GM10847 (cell line): ENCODE data around the gene PTPRG.

Experiments used
- POLR2A ChIP-seq: IDR thresholded peaks from 2 replicates; pipeline ENCODE4 v1.6.1; 2011; ENCODE audit not compliant: insufficient read length; ENCODE audit errors: extremely low read depth

PTPRG gene

DNA sequence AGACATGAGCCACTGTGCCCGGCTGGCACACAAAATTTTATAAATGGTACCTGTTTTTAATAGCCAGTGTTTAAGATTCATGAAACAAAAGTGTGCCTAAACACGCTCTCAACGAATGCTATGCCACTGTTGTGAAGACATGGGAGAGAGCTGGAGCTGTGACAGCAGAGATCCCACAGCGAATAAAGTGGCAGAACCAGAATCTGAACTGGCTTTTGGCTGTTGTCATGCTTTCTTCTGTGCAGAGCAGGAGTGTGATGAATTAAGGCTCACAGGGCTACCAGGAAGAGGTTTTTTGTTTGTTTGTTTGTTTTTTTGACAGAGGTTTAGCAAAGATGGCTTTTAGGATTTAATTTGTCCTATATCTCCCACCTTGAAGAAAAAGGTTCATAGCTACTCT lies 14.5 kb downstream of the PTPRG start:
- no peak for TF ChIP-seq POLR2A

DNA sequence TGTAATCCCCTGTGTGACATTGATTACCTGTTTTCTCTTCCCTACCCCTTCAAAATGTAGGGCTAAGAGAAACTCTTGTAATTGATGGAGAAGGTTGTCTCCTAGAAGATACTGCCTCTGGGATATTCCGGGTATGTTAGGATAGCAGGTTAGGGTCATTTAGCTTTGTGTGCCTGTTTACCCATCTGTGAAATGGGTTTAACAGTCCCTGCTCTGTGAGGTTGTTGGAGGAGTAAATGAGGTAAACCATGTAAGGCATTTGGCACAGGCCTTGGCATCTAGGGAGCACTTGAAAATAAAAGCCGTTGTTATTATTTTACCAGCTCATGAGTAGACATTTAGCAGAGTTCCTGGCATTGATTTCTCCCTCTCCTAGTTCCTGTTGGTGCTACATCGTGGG lies 16.4 kb downstream of the PTPRG start:
- TF ChIP-seq POLR2A: no peak

DNA sequence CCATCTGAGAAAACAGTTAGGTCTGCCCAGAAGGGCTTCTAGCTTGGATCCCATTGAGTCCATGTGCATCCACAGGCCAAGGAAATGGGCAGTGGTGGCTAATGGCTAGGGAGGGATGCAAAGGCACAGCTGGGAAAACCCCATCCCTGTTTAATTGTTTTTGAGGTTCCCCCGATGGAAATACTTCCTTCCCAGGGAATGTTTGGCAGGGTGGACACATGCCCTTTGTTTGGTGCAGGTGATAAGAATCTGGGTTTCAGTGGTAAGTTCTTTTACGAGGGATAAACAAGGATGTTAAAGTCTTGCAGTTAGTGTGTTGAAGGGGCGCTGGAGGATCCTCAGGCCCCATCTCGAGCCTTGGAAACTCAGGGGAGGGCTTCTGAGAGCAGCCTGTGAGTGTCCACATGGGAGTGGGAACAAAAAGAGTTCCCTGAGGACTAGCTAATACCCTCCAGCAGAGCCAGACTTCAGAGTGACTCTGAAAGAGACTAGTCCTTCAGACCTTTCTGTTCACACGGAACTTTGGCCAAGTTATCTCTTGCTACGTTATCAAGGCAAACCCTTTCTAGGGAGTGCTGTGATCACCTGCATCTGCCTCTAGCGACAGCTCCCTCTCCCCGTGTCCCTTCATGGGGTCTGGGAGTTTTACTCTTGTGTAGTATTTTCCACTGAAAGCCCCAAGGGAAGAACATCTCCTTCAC lies 17.4 kb downstream of the PTPRG start:
- no peak for TF ChIP-seq POLR2A

DNA sequence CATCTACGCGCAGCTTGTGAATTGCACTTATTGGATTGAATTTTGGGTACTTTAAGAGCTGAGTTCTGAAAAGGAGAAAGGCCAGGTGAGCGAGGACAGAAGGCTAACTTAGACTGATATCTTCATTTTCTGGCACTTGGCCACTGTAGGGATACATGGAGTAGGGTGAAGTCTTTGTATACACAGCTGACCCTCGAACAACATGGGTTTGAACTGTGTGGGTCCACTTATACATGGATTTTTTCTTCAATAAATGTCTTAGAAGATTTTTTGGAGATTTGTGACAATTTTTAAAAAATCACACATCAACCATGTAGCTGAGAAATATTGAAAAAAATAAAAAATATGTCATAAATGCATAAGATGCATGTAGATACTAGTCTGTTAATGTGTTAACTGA lies 18.3 kb downstream of the PTPRG start:
- no peak for TF ChIP-seq POLR2A

DNA sequence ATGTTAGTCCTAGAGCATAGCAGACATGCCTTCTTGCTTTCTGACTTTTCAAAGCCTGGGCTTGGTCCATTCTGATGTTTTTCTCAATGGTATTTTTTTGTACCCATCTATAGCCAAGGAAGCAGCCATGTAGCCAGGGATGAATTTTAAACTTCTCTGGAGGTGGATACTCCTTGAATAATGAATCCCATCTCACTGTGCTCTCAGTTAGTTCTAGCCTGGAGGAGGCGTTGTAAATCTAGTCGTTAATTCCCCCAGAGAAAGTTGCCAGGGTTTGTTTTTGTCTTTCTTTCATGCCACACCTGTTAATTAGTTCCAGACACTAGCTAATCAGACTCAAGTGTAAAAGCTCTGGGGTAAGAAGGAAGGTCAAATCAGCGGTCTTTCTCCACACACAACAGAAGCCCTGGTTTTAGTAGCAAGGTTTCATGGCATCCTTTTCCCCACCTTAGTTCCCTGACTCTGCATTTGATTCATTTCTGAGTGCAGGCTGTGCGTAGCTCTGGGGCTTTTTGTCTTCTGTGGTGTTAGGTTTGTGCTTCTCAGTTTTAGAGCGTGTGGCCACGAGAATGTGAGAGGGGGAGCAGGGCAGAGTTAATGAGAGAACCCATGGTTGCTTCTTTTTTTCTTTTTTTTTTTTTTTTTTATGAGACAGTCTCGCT lies 19.7 kb downstream of the PTPRG start:
- TF ChIP-seq POLR2A: no peak

DNA sequence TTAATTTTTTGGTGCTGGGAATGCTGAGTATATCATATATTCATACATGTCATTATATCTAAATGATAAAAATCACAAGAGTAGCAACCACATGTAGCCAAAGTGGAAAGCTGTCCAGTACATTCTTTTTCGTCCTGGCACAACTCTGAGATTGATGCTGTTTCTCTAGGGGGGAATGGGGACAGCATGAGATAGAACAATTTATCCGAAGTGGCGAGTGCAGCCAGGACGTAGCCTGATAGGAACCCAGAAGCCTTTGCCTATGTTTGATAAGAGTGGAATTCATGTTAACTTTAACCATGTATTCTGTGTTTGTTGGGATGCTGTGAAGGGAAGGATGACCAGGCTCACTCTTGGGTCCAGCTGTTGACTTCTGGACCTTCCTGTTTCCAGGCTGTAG lies 20.9 kb downstream of the PTPRG start:
- no peak for TF ChIP-seq POLR2A

DNA sequence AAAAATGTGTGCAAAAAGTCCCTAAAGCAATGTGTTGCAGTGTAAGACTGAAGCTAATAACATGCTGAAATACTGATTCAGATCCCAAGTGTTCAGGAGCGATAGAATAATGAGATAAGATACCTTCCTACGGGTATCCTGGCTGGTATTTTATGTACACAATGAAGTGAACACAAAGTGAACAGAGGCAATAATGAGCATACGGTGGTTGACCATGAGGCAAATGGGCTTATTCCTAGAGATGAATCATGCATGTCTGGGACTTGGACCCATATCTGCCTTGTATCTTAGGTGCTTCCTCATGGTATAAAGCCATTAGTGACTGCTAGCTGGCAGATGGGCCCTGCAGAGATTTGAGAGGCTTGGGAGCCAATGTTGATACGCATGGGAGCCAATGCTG lies 21.5 kb downstream of the PTPRG start:
- no peak for TF ChIP-seq POLR2A

DNA sequence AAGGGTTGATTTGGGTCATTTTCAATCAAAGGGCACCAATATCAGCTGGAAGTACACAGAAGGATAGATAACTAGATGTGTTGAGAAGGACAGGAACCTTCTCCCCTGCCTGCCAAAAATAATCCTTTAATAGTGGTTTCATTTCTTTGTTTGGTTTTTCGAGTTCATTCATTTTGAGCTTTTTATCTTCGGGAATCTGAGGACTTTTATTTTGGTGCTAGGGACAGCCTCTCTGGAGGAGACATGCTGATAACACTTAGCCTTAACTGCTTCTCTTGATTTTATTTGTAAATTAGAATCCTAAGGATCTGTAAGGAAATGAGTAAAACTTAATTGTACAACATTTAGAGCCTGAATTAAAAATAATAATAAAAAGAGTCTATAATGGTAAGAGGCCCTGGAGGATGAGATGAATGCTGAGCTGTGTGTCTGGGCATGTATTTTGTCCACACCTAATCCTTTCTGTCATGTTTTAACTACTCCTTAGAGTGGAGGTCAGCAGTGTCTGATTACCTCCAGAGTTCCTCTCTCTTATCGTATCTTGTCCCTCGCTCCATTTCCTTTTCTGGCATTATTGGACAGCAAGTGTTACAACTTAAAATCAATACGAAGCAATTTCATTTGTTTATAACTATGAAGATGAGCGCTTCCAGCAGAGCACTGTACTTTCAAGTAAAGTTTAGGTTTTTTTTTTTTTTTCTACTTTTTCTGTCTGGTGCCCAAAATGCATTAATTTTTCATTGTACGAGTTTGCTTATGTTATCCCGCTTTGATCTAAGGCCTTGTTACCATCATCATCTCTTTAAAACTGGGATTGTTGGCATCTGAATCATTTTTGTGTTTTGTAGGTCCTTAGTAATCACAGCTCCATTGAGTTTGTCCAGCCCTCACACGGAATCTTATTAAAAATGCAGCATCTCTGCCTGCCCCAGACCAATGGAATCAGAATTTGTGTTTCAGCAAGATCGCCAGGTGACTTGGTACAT lies 22.8 kb downstream of the PTPRG start:
- TF ChIP-seq POLR2A: no peak

DNA sequence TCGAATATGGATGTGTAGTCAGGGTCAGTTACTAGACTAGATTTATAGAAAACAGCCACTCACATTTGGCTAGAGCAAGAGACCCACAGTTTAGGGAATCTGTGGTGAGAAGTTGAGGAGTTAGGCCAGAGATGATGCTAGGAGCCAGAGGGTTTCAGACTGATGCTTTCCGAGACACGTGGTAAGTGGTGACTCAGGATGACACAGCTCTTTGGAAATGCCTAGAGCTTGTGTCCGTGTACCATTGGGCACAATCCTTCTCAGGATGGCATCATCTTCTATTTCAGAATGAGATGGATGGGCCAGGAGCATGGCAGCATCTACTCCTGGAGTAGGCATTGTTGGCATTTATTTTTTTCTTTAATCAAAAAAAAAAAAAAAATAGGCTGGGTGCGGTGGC lies 28.5 kb downstream of the PTPRG start:
- TF ChIP-seq POLR2A: no peak

DNA sequence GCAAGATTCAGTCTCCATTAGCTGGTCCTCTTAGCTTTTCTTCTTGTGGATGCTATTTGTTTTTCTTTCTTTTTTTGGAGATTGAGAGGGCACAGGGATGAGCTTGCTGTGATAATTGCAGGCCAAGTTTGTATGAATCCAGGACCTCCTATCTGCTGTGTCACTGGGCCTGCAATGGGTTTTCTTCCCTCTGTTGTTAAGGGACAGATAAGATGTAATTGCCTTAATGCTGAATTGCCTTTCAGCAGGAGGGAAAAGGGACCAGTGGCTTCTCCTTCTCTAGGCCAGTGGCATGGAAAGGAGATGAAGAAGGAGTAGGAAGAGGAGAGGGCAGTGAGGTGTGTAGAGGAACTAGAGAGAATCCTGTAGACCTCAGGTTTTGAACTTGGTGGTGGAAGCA lies 29.9 kb downstream of the PTPRG start:
- no peak for TF ChIP-seq POLR2A

DNA sequence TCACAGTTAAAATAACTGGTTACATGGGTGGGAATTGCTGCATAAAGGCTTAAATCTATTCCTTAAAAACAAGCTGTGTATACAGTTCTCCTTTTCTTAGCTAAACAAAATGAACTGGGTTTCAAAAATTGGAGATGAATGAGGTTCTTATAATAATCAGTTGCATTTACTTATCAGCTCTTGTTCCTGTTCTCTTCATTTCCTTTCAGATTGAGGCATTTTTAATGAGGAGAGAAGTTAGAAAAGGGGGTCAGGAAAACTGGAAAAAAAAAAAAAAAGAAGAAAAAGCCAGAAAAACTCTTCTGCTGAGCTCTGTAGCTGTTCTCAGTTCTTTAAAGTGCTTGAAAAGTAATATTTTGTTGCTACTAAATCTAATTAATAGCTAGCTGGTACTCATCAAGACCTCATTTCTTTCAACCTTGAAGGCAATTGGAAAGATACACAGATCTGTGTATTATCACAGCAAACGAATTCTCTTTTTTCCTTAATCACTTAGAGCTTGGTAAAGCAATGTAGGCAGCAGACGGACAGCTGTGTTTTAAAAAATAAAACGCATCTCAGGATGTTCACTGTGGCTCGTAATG lies 32.2 kb downstream of the PTPRG start:
- no peak for TF ChIP-seq POLR2A

DNA sequence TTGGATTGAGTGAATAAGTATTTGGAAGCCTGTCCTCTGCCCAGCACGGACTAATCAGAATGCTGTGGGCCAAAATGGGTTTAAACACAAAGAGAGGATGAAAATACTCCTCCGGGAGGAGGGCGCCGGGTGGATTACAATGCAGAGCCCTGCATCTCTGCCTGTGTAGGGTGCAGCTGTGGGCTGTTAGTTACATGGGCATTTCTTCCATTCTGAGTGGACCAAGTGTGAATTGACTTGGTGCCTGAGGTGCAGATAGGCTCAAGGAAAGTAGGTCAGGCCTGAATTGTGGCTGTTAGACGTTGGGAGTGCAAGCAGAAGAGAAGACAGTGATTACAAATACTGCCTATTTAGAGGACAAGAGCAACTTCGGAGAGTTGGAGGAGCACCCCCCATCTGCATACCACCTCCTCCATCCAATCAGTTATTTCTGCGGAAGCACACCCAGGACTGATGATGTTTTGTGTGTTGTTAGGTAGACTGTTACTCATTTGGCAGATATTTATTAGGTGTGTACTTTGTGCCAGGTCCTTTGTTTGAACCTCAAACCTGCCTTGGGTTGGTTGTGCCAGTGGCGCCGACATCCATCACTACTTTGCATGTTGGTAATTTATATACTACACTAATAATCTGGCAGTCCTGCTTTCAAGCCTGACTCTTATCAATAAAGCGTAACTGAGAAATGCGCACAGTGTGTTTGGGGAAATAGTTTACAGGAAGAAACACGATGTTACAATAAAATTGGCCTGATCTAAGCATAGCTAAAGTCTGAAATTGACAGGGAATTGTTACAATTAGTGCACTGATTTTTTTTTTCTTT lies 33.0 kb downstream of the PTPRG start:
- no peak for TF ChIP-seq POLR2A

DNA sequence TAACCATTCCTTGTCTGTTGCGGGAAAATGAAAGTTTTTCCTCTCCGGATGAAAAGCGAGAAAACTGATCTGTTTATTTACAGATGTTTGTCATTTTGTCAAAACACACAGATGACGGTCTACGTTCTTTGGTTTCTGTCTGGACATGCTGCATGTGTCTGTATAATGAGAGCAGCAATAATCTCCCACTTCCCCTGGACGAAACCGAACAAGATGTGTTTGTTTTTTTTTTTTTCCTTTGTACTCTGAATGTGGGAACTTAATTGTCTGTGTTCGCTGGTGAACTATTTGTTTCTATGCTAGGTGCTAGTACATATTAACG lies 33.6 kb downstream of the PTPRG start:
- TF ChIP-seq POLR2A: no peak

DNA sequence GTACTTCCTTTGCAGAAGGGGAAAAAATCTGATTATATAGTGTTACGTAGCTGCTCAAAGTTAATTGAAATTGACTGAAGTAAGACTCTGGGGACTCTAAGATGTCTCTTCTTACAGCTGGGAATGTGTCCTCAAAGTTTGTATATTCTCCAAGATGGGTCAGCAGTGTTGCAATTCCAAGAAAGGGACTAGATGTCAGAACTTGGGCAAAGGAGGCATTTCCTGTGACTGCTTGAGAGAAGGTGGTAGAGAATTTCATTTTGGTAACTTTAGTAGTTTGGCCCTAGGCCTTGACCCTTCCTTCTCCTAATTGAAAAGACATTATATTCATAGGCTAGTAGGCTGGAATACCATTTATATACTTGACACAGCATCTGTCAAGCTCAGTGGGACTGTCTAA lies 33.9 kb downstream of the PTPRG start:
- no peak for TF ChIP-seq POLR2A

DNA sequence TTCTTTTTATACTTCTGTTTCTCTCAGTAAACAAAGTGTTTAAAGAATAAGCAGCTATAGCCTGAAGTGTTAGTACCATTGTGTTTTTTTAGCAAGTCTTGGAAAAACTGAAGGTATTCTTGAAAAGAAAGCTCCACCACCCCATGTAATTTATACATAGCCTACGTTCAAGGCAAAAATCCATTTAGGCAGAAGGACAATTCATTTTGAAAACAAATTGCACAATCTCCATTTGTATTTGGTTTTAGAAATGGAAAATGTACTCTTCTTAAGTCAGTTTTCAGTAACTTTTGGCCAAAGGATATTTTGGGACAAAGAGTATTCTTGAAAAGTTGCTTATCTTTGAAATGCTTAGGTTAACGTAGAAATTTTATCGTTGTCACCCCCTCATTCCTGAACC lies 34.5 kb downstream of the PTPRG start:
- TF ChIP-seq POLR2A: no peak

DNA sequence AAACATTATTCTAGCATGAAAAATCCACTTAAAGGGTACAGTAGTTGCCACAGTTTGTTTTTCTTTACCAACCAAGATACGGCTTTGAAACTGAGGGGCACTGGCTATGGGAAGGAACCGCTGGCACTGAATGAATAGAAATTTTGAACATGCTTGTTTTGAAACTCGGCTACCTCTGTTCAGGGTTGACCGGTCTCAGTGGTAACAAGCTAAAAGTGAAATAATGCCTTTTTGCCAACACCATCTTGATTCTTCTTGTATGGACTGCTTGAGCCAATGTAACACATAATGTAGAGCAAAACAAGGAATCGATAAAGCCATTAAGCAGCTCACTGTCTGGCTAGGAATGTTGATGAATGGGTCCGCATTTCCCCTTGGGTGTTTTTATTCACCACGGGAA lies 36.5 kb downstream of the PTPRG start:
- no peak for TF ChIP-seq POLR2A
